Left kidney (tissue), 8 donors: ENCODE results near the gene TTLL11. TPM values are rescaled to one million over a fixed set of nuclear protein-coding genes. Genes with fewer than 3 reads are reported as not detected.

Experiments used
- DNase-seq: peaks from one replicate; pipeline ENCODE4 v3.0.0-alpha.2; 2013
- long read RNA-seq, 8 donors: transcript quantifications; one replicate each; lab custom pipeline, GENCODE V29; 2026
- polyA plus RNA-seq: library from polyadenylated mRNA; unstranded; fragments of 120-200 nt; gene quantifications from one replicate; pipeline ENCODE4 v1.2.1, GENCODE V29; 2013; ENCODE audit not compliant: insufficient read length

Gene TTLL11, protein sequence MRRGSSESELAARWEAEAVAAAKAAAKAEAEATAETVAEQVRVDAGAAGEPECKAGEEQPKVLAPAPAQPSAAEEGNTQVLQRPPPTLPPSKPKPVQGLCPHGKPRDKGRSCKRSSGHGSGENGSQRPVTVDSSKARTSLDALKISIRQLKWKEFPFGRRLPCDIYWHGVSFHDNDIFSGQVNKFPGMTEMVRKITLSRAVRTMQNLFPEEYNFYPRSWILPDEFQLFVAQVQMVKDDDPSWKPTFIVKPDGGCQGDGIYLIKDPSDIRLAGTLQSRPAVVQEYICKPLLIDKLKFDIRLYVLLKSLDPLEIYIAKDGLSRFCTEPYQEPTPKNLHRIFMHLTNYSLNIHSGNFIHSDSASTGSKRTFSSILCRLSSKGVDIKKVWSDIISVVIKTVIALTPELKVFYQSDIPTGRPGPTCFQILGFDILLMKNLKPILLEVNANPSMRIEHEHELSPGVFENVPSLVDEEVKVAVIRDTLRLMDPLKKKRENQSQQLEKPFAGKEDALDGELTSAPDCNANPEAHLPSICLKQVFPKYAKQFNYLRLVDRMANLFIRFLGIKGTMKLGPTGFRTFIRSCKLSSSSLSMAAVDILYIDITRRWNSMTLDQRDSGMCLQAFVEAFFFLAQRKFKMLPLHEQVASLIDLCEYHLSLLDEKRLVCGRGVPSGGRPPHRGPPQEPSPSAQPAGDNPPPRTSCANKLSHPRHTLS
- 7.7 TPM for polyA plus RNA-seq
- long read RNA-seq, donor 1, partial matches to known transcripts, result 0 of 4 reads
- long read RNA-seq, donor 1, other reads (novel, unspliced or antisense), result 0 of 4 reads
- long read RNA-seq, donor 2, partial matches to known transcripts, result 0 of 3 reads
- long read RNA-seq, donor 2, other reads (novel, unspliced or antisense), result 0 of 3 reads
- long read RNA-seq, donor 3, partial matches to known transcripts, result 0 of 4 reads
- long read RNA-seq, donor 3, other reads (novel, unspliced or antisense), result 0 of 4 reads
- long read RNA-seq, donor 4, result 0 reads
- long read RNA-seq, donor 5, partial matches to known transcripts, result 0 of 3 reads
- long read RNA-seq, donor 5, other reads (novel, unspliced or antisense), result 0 of 3 reads
- long read RNA-seq, donor 6, partial matches to known transcripts, result 0 of 2 reads
- long read RNA-seq, donor 6, other reads (novel, unspliced or antisense), result 0 of 2 reads
- long read RNA-seq, donor 7, partial matches to known transcripts, result 0 of 4 reads
- long read RNA-seq, donor 7, other reads (novel, unspliced or antisense), result 0 of 4 reads
- long read RNA-seq, donor 8, partial matches to known transcripts, result 0 of 1 reads
- long read RNA-seq, donor 8, other reads (novel, unspliced or antisense), result 0 of 1 reads

GRCh38 chr9:122092611-122093506 is at the start of gene TTLL11:
Gene TTLL11, minus strand, starts transcription at chr9:122093308. Its CDS starts 160 bp downstream, at chr9:122093148.
- peak; percentile 91 for DNase-seq

DNA sequence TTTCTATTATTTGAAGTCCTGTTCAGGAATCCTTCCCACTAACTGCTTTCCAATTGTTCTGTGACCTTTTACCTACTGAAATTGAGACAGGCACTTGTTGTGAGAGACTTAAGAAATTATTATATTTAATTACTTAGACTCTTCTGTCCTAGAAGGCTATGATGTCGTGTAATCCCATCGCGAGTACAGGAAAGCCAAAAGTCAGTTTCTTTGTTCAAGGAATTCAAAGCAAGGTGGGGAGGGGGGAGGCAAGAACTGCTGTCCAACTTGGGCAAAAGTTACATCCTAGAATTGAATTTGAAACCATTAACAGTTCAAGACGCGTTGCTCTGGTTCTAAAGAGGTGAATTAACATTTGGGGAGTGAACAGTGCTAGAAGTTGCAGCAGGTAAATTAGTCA is 48.6 kb upstream of the TTLL11 start:
- DNase-seq, result no peak

- no peak for DNase-seq
Measured at GRCh38 chr9:122140368-122141193, 47.5 kb upstream of the TTLL11 start.

- no peak for DNase-seq
Measured at GRCh38 chr9:122138560-122139268, 45.6 kb upstream of the TTLL11 start.

- DNase-seq, result no peak
Measured at GRCh38 chr9:122135529-122135859, 42.4 kb upstream of the TTLL11 start.

- no peak for DNase-seq
Measured at GRCh38 chr9:122134822-122135528, 41.9 kb upstream of the TTLL11 start.

DNA sequence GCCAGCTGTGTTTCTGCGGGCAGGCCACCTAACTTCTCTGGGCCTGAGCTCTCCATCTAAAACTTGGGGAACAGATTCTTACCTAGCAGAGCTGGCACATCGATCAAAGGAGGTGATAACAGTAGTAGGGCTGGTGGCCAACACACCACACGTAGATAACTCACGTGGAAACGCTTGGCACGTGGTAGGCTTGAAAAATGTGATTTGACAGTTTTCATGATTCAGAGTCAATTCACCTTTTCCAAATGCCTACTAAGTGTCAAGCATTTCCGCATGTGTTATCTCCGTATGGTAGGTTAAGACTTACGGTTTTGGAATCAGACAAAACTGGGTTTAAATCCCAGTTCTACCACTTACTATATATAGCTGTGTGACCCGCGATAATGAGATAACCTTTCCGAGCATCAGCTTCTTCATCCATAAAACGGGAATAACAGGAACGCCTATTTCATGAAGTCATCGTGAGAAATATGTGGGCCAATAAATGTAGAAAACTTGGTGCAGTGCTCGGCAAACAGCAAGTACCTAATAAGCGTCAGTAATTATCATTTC is 41.0 kb upstream of the TTLL11 start:
- DNase-seq, result no peak

- DNase-seq, result no peak
Measured at GRCh38 chr9:122133263-122133983, 40.3 kb upstream of the TTLL11 start.

DNA sequence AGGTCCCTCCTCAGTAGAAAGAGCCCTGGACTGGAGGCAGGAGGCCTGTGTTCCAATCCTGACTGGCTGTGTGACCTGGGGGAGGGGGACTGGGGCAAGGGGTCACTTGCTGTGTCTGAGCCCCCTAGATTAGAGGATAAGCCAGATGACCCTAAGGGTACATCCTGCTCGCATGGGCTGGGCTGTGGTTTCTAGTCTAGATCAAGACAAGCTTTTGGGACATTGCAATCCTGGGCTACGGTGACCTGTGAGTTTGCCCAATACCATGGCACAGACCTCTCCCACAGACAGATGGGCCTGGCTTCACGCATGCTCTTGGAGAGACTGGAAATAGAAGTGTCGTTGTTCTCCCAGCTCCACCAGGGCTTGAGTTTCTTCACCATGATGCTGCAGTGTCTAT is 39.4 kb upstream of the TTLL11 start:
- DNase-seq, result no peak

DNA sequence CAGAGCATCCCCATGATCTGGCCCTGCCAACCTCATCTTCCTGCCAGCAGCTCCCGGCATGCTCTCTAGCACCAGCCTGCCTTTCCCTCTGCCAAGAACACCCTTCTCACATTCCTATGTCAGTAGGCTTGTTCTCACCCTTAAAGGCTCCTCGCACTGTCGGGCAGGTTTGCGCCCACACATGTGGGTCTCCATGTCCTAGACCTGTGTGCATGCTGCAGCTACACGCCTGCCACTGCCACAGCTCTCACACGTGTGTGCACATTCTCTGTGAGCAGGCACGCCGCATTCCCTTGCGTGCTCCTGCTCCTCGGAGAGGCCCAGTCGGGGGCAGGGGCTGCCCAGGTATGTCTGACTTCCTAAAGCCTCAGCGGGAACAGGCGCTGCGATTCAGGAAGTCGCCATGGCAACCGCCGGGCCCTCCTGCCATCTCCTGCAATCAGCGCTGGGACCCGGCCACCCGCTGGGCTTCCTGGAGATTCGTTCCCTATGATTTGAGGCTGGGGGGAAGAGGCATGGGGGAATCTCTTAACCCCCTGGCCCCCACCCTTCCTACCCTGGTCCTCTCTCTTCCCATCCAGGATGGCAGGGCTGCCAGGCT is 38.4 kb upstream of the TTLL11 start:
- no peak for DNase-seq

DNA sequence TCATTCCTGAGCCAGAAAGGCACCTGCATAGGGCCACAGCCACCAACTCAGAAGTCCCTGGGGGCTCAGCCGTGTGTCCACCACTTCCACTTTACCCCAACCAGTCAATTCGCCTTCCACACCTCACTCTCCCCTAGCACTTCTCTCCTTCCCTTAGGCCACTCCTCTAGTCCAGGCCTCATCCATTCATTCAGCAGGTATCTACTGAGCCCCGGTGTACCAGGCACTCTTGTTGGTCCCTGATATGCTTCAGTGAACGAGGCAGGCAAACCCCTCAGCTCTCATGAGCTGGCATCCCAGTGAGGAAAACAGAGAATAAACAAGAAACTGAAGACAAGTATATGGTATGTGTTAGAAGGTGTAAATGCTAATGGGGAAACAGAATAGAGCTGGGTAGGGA is 37.7 kb upstream of the TTLL11 start:
- no peak for DNase-seq

DNA sequence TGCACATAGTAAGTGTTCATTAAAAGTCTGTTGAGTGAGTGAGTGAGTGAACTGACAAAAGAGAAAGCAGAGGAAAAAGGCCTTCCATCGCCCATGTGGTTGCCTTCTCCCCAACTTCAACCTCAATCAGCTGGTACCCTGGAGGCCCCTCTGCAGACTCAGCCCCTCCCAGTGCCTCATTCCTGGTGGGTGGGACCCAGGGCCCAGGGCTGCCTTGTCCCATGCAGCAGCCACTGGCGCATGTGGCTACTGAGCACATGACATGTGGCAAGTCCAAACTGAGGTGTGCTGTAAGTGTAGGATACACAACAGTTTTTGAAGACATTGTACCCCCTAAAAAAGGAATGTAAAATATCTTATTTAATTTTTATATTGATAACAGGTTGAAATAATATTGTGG is 36.9 kb upstream of the TTLL11 start:
- DNase-seq, result no peak

DNA sequence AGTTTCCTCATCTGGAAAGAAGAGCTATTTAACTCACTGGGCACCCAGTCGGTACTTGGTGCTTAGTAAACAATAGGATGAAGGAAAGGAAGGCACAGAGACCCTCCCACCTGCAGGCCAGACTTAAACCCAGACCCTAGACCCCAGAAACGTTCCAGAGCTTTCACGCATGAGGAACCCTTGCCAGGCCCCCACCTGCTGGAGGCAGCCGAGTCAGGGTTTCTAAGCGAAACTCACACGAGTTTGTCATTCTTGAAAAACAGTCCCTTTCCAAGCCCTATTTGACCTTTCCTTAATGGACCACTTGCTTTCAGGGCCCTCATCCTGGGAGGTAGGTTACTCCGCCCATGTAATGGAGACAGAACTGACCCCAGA is 35.8 kb upstream of the TTLL11 start:
- no peak for DNase-seq

DNA sequence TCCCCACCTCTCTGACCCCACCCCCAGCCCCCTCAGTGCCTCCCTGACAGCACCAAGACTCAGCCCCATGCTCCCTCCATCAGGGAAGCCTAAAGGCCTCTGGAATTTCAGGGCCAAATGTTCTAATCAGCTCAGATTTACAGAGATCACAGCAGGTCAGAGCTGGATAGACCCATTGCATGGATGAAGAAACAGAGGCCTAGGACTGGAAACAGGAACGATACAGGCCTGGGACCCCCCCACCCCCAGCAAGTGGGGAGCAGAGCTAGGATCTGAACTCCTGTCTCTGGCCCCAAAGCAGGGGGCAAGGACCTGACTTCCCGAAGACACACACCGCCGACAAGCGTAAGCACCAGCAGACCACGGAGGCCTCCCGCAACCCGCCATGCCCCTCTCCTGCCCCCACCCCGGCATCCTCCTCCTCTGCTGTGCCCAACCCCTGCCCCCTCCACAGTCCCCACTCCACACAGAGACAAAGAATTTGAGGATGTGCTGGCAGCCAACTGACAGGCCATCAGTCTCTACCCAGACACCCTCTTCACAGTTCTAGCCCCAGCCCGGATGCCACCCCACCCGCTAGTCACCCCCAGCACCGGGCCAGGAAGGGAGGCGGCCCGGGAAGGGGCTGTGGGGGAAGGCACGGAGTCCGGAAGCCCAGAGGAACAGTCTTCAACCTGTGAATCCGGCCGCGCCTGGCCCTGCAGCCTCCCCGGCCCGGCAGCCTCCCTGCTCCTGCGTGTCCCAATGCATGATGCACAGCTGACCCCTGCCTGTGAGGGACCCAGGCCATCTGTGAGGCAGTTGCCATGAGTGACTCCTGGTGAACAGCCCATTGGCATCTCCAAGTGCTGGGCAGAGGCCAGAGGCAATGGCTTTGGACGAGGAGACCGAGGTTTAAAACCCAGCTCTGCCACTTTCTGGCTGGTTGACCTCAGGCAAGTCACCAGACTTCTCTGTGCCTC is 35.2 kb upstream of the TTLL11 start:
- no peak for DNase-seq

- DNase-seq, result no peak
Measured at GRCh38 chr9:122127396-122127798, 34.3 kb upstream of the TTLL11 start.
